ENCODE results near the gene VASH2.

Gene VASH2

DNA sequence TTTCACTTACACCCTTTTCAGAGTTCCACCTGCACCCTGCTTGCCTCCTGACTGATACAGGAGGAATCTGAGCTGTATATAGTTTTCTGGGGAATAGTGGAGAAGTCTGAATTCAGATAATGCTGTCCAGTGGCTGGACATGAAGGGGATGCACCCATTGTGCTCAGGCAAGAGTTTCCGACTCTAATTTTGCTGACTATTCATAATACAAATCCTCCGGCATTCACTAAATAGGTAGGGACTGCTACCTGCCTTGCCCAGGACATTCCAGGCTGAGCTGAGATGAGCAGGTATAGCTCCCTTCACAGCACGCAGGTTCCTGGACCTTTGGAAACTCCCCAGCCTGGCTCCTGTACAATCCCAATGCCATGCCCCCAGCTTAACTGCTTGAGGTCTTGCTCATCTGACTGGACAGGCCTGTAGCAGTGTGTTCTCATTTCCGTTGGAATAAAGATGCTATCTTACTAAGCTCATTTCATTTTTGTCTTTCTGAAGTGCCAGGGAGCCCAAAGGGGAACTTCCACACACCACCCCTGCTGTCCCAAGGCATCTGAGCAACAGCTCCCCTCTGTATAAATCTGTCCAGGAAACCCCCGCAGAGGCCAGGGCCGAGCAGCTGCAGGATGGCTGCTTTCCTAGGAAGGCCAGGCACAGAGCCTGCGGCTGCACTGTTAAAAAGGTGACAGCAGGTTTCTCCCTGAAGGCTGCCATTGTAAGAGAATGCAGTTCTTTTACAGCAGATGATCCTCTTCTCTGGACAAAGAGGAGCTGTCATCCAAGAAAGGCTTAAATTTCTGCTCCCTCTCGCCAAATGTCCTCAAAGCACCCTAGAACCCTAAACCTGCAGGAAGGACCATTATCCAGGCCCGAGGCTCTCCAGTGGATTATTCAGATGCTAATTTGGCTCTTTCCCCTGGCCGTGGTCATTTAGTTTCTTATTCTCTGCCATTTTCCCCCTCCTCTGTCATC is 21.7 kb upstream of the VASH2 start:
- no peak for DNase-seq (ENCODE audit: low spot score)

DNA sequence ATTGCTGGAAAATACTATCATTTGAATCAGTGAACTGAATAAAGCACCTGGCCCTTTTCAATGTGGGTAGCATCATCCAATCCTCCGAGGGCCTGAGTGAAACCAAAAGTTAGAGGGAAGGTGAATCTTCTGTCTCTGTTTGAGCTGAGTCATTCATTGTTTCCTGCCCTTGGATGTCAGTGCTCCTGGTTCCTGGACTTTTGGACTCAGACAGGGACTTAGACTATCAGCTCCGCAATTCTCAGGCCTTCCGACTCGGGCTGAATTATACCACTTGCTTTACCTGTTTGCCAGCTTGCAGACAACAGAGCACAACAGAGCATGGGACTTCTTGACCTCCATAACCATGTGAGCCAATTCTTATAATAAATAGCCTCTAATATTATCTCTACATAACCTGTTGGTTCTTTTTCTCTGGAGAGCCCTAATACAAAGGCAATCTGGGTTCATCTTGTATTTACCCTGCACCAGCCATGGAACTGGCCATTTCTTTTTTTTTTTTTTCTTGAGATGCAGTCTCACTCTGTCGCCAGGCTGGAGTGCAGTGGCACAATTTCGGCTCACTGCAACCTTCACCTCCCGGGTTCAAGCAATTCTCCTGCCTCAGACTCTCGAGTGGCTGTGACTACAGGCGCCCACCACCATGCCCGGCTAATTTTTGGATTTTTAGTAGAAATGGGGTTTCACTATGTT is 19.2 kb upstream of the VASH2 start:
- DNase-seq (ENCODE audit: low spot score), result no peak

DNA sequence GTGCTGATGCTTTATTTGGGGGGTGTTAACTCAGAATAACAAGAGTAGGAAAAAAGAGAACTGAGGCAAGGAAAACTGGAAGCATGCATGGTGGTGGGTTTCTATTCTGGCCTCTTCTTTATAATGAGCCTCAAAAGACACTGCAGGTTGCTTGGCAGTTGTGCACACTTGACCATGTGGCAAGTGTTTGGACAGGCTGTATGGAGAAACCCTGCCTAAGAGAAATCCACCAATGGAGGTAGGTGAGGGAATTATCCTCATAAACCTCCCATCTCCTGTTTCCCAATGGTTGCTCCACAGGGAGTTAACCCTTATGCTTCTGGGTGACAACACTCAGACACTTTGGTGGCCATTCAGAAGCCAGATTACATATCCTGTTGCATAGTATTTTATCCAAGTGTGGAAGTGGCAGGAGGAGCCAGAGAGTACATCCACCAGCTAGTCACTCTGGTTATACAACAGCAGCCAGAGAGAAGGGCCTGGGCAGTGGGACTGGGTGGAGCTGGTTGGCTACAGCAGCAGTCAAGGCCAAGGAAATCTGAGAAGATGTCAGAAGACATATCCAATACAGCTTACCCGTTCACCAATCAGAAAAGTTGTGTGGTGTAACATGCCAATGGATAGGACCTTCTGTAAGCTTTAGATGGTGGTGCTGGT is 16.4 kb upstream of the VASH2 start:
- no peak for DNase-seq (ENCODE audit: low spot score)

GRCh38 chr1:212935387-212935981 is 14.9 kb upstream of the VASH2 start:
- no peak for DNase-seq (ENCODE audit: low spot score)

GRCh38 chr1:212937034-212937433 is 13.3 kb upstream of the VASH2 start:
- no peak for DNase-seq (ENCODE audit: low spot score)

DNA sequence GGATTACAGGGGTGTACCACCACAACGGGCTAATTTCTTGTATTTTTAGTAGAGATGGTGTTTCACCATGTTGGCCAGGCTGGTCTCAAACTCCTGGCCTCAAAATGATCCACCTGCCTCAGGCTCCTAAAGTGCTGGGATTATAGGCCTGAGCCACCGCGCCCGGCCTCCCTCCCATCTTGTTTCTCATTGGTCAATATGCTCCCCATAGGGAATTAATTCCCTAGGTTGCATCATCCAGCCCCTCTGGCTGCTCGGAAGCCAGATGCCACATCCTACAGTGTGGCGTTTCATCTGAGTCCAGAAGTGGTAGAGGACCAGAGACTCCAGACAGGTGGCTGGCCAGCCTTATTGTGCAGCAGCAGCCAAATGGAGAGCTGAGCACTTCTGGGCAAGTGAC is 11.5 kb upstream of the VASH2 start:
- peak; percentile 42 for DNase-seq (ENCODE audit: low spot score)

GRCh38 chr1:212941452-212941851 is 8.9 kb upstream of the VASH2 start:
- DNase-seq (ENCODE audit: low spot score), result no peak

DNA sequence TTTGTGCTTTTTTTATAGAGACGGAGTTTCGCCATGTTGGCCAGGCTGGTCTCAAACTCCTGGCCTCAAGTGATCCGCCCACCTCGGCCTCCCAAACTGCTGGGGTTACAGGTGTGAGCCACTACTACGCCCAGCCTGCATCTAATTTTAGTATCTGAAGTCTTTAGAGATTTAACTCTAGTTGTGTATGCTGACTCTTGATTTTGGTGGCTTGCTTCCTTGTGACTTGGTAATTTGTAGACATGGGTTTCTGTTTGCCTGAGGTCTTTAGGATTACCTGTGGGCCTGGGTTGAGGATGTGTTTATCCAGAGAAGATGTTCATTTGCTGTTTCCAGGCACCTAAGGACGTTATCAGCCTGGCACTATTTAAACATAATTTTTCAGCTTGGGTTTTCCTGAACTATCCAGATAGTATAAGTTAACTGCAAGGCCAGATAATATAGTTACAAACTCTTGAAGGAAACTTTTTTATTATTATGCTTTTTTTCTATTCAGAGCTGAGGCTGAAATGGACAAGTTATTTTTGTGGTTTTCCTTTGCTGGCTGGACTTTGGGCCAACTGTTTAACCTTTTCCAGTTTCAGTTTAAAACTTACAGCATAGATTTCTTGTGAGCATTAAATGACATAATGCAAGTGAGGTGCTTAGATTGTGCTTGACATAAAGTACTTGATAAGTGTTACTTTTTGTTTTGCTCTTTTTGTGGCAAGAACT is 7.5 kb upstream of the VASH2 start:
- no peak for DNase-seq (ENCODE audit: low spot score)

DNA sequence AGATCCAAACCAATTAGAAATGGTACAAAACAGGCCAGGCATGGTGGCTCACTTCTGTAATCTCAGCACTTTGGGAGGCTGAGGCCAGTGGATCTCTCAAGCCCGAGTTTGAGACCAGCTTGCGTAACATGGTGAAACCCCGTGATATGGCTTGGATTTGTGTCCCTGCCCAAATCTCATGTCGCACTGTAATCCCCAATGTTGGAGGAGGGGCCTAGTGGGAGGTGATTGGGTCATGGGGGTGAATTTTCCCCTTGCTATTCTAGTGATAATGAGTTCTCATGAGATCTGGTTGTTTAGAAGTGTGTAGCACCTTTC is 7.0 kb upstream of the VASH2 start:
- no peak for DNase-seq (ENCODE audit: low spot score)

DNA sequence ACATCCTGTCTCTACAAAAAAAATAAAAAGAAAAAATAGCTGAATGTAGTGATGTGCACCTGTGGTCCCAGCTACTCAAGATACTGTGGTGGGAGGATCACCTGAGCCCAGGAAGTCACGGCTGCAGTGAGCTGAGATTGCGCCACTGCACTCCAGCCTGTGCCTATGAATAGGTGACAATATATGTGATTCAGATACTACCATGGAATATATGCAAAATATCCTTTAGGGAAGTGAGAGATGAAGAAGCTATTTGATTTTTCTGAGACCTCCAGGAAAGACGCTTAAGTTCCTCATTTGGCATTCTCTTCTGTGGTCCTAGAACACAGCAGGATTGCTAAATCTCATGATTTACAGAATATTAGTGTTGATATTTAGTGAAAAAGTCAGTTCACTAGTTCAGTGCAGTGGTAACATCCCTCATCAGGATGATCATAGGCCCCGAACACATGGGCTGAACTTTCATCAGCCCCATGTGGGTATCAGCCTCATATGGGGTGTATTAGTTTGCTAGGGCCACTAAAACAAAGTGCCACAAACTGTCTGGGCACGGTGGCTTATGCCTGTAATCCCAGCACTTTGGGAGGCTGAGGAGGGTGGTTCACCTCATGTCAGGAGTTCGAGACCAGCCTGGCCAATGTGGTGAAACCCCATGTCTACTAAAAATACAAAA is 6.0 kb upstream of the VASH2 start:
- no peak for DNase-seq (ENCODE audit: low spot score)

GRCh38 chr1:212945056-212945455 is 5.3 kb upstream of the VASH2 start:
- DNase-seq (ENCODE audit: low spot score), result no peak

GRCh38 chr1:212945463-212946160 is 4.7 kb upstream of the VASH2 start:
- DNase-seq (ENCODE audit: low spot score), result no peak

- no peak for DNase-seq (ENCODE audit: low spot score)
Measured at GRCh38 chr1:212946872-212947271, 3.5 kb upstream of the VASH2 start.

DNA sequence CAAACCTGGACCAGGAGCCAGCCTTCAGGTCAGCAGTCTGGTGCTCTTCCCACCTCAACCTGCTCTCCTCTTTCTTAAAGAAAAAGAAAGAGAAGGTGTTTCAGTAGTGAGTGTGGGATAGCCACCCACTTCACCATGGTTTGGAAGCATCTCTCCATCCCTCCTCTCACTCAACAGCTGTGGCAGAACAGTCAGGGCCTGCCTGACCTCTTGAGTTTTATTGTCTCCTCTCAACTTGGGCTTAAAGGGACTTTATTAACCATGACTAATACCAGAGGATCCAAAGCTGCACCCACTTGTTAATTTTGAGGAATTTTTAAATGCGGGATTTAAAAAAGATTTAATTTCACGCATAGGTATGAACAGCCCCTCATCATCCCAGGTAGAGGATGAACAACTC is 570 bp upstream of the VASH2 start:
- no peak for DNase-seq (ENCODE audit: low spot score)

DNA sequence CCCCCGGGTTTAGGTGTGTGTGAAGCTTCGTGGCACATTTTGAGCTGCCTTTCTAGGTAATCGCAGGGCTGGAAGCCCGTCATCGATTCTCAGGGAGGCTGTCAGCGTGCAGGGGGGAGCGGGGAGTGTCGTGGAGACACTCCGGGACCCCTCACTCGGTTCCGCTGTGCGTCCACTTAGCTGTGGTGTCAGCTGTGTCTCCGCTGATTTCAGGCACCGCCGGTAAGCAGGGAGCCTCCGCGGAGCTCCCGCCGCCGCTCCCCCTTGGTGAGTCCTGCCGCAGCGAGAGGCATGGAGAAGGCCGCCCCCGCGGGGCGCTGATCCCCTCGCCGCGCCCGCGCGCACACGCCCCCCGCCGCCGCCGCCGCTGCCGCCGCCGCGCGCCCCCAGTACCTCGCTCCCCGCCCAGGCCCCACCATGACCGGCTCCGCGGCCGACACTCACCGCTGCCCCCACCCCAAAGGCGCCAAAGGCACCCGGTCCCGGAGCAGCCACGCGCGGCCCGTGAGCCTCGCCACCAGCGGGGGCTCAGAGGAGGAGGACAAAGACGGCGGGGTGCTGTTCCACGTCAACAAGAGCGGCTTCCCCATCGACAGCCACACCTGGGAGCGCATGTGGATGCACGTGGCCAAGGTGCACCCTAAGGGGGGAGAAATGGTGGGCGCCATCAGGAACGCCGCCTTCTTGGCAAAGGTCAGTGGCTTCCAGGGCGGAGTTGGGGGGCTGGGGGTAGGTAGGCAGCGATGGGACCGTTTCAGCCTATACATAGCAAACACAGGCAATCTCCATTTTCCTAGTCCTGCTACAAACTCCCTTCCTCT is 995 bp downstream of the VASH2 start:
- no peak for DNase-seq (ENCODE audit: low spot score)

GRCh38 chr1:212951947-212952640 is 1.8 kb downstream of the VASH2 start:
- DNase-seq (ENCODE audit: low spot score), result no peak

GRCh38 chr1:212952641-212952976 is 2.3 kb downstream of the VASH2 start:
- DNase-seq (ENCODE audit: low spot score), result no peak

DNA sequence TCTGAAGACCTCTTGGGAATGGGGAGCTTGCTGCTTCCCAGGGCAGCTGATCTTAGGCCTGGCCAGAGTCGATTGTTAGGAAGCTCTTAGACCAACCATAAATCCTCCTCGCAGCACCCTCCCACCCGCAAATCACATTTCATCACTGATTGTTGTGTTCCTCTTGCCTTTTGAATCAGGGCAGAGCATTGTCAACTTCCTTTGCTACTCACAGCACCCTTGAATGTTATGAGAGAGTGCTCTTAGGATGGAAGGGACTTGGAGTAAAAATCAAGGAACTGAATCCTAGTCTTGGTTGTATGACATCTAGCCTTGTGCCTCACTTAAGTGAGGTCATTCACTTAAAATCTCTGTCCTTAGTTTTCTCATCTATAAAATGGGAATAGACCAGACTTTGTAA is 3.0 kb downstream of the VASH2 start:
- DNase-seq (ENCODE audit: low spot score), result no peak

DNA sequence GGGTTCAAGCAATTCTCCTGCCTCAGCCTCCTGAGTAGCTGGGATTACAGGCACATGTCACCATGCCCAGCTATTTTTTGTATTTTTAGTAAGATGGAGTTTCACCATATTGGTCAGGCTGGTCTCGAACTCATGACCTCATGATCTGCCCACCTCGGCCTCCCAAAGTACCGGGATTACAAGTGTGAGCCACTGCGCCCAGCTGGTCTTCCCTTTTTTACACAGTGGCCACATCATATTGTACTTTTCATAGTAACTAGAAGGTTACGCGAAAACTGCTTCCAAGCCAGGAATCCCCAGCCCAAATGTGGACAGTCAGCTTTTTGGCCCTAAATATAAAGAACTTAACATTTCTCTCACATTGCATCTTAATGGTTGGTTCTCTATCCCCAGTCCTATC is 4.2 kb downstream of the VASH2 start:
- no peak for DNase-seq (ENCODE audit: low spot score)
